GM21619 (cell line): ENCODE measurements around the gene COBL.

ENCODE experiments used
- ATAC-seq: cut with Tn5 transposase; IDR thresholded peaks from one replicate; pipeline ENCODE4 v1.9.1; 2021; ENCODE audit not compliant: unreplicated experiment

The COBL gene

GRCh38 chr7:51234609-51235308 is 81.8 kb downstream of the COBL start:
- ATAC-seq, result no peak

- no peak for ATAC-seq
These were observed 82.5 kb downstream of the COBL start for GRCh38 chr7:51234139-51234538.

- no peak for ATAC-seq
These were observed 83.2 kb downstream of the COBL start for GRCh38 chr7:51233374-51233773.

- ATAC-seq, result no peak
These were observed 85.9 kb downstream of the COBL start for GRCh38 chr7:51230723-51231122.

GRCh38 chr7:51230324-51230625 is 86.3 kb downstream of the COBL start:
- no peak for ATAC-seq

- no peak for ATAC-seq
These were observed 86.8 kb downstream of the COBL start for GRCh38 chr7:51229620-51230323.

- no peak for ATAC-seq
These were observed 87.5 kb downstream of the COBL start for GRCh38 chr7:51229106-51229537.

- no peak for ATAC-seq
These were observed 88.1 kb downstream of the COBL start for GRCh38 chr7:51228386-51228958.

- ATAC-seq, result no peak
These were observed 88.7 kb downstream of the COBL start for GRCh38 chr7:51227861-51228260.

- no peak for ATAC-seq
These were observed 89.6 kb downstream of the COBL start for GRCh38 chr7:51226916-51227535.

GRCh38 chr7:51226063-51226755 is 90.4 kb downstream of the COBL start:
- ATAC-seq, result no peak

- ATAC-seq, result no peak
These were observed 91.6 kb downstream of the COBL start for GRCh38 chr7:51224811-51225595.

- ATAC-seq, result no peak
These were observed 93.1 kb downstream of the COBL start for GRCh38 chr7:51223505-51223904.

GRCh38 chr7:51222916-51223315 is 93.7 kb downstream of the COBL start:
- no peak for ATAC-seq

- ATAC-seq, result no peak
These were observed 96.4 kb downstream of the COBL start for GRCh38 chr7:51220226-51220625.

- no peak for ATAC-seq
These were observed 97.2 kb downstream of the COBL start for GRCh38 chr7:51219261-51219988.

GRCh38 chr7:51217804-51218203 is 98.8 kb downstream of the COBL start:
- no peak for ATAC-seq

GRCh38 chr7:51214098-51214497 is 102.5 kb downstream of the COBL start:
- ATAC-seq, result no peak

GRCh38 chr7:51213618-51214017 is 103.0 kb downstream of the COBL start:
- no peak for ATAC-seq

GRCh38 chr7:51210766-51211165 is 105.8 kb downstream of the COBL start:
- no peak for ATAC-seq
